Cerebellar nuclear complex (tissue), 1 donor: ENCODE measurements around the gene ABR.

Source experiments
- DNase-seq, 2 experiments: peaks; one replicate each; lab custom pipeline; 2025; lab: John Stamatoyannopoulos, UW

ABR gene

DNA sequence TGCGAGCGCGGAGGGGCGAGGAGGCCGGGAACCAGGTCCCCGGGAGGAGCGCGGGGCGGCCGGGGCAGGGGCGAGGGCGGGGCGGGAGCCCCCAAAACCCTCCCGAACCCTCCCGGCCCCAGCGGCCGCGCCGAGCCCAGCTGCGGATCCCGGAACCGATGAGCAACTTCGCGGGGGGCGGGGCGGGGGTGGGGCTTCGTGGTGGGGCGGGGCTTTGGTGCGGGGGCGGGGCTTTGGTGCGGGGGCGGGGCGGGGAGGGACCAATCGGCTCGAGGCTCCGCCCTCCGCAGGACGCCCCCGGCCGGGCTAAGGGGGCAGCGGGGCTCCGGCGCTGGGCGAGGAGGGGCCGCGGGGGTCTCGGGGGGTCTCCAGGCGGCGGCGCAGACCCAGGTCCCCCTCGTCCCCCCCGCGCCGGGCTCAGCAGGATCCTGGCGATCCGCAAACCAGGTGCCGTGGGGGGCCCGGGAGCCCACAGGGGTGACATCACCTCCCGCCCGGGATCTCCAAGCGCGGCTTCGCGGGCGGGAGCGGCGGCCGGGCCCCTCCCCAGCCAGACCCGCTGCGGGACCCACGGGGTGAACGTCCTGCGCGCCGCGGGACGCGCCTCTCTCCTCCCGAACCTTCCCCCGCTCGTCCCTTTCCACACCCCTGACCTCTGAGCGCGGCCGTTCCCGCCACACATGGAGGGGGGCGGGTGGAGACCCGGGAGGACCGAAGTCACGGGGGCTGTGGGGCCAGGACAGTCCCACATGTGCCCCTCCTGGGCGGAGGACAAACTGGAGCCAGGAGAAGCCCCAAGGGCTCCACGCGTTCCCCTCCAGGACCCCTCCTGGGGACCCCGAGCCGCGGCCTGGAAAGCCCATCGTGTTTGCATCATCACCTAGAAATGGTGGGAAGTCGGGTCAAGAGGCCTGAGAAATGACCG is at the start of gene ABR:
Gene ABR (minus strand): TSS at position 164 of the 925 bp plus-strand sequence. CDS start 254 bp downstream, outside the sequence.
- DNase-seq: no peak

DNA sequence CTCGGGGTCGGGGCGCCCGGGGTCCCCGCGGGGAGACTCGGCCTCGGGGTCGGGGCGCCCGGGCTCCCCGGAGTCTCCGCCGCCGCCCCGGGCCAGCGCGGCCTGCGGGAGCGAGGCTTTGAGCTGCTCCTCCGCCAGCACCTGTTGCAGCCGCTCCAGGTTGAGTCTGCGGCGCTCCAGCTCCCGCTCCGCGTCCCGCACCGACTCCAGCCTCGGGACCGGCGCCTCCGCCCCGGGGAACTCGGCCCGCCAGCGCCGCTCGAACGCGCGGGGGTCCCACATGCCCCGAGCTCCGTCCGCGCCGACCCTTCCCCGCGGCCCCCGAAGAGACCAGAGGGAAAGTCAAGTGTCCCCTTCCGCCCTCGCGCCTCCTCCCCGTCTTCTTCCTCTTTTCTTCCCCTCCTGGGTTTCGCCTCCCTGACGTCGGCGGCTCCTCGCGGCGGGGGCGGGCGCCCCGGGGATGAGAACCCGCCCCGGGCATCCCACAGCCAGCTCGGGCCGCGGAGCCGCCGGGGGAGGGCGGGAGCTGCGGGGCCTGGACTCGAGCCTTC is 49.6 kb upstream of the ABR start:
- DNase-seq: no peak

DNA sequence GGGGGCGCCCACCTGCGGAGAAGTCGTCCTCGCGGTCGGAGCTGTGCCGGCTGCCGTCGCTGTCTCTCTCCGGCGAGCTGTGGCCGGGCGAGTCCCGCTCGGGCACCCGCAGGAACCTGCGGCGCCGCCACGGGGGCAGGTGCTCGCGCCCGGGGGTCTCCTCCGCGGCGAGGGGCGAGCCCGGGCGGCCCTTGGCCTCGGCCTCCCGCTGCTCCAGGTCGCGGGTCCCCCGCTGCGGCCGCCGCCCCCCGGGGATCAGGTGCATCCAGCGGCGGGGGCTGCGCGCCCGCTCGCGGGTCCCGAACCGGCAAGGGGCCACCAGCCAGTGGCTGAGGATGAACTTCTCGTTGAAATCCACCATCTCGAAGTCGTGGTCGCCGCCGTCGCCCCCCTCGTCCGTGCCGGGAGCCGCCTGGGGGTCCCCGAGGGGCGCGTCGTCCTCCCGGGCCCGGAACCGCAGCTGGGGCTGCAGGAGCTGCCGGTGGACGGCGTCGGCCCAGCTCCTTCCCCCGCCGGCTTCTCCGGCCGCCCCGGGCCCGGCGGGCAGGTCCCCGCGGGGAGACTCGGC is 49.1 kb upstream of the ABR start:
- DNase-seq: no peak

DNA sequence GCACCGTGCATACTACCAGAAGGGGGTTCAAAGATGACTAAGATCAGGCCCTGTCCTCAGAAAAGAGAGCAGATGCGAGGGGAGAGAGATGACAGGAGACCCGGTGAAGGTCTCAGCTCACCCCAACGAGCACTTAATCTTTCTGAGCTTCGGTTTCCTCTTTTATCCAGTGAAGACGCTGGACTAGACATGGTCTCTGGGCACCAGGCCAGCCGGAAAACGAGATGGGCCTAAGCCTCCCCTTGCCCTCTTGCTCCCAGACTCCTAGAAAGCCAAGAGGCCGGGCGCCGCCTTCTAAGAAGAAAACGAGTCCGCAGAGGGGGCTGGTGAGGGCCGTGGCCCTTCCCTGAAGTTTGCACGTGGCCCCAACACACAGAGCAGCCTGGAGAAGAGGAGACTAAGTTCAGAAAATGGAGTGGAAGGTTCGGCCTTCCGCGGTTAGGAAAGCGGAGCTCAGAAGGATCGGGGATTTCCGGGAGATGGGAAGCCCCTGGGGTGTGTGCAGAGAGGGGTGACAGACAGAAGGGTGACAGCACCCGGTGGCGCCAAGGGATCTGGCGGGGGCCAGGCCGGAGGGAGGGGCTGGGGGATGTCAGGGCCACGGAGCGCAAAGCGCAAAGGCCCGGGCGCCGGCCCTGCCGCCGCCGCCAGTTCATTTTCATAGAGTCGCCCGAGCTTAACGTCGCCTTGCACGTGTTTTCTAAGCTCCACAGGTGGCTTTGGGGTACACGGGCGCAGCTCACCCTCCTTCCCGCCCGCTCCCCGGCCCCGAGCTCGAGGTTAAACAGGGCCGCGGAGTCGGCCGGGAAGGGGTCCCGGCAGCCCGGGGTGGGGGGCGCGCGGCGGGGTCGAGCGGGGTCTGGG is 48.4 kb upstream of the ABR start:
- DNase-seq: no peak

DNA sequence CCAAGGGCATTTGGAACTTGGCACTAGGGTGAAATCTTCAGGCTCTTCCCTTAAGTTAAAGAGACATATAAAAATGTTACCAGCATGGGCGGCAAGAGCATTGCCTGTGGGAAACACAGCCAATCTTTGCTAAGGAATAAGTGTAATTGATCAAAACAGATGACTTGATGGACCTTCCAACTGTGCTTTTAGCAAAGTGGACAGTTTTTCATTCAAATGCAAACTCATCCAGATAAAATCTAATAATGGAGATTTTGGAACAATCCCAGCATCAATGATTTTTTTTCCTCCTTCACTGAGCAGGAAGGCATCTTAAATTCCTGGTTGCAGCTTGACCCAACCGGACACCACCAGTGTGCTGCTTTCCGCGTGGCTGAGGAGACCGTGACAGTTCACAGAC is 47.6 kb upstream of the ABR start:
- no peak for DNase-seq

DNA sequence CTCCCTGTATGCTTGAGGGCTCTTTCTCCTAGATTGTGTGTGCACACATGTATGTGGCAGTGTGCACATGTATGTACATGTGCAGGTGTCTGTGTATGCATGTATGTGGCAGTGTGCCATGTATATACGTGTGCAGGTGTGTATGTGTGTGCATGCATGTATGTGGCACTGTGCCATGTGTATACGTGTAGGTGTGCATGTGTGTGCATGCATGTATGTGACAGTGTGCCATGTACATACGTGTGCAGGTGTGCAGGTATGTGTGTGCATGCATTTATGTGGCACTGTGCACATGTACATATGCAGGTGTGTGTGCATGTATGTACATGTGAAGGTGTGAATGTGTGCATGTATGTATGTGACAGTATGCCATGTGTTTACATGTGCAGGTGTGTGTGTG is 46.5 kb upstream of the ABR start:
- DNase-seq: no peak

DNA sequence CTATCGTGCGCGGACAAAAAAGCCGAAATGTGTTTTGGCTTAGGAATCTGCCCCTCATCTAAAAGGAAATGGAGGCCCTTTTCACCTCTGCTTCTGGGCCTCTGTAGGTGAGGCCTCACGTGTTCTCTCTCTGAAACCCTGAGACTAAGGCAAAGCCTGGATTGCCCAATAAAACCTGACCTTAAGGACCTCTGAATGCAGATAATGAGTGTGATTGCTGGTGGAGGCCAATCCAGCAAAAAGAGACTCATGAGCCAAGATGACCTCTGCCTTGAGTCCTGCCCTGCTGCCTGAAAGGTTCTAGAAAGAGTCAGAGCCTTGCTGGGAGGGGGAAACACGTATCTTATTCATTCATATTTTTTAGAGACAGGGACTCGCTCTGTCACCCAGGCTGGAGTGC is 44.5 kb upstream of the ABR start:
- no peak for DNase-seq

DNA sequence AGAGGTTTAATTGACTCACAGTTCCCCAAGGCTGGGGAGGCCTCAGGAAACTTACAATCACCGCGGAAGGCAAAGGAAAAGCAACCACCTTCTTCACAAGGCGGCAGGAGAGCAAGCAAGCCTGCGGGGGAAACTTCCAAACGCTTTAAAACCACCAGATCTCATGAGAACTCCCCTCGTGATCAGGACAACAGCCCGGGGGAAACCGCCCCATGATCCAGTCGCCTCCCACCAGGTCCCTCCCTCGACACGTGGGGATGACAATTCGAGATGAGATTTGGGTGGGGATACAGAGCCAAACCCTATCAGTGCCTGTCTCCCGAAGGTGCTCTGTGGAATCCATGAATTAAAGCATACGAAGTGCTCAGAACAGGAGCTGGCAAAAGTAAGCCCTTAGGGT is 43.9 kb upstream of the ABR start:
- no peak for DNase-seq

DNA sequence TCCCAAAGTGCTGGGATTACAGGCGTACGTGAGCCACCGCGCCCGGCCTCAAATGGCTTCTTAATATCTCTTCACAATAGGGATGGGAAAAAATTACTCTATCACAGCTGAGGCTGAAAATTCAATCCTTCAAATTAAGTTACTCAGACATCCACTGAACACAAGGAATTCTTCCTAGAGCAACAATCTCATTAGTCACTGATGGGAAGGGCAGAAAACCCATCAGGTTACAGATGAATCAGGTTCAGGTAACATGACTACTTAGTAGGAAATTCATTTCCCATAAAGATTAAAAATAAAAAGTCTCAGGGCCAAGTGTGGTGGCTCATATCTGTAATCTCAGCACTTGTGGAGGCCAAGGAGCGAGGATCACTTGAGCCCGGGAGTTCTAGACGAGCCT is 42.5 kb upstream of the ABR start:
- no peak for DNase-seq

DNA sequence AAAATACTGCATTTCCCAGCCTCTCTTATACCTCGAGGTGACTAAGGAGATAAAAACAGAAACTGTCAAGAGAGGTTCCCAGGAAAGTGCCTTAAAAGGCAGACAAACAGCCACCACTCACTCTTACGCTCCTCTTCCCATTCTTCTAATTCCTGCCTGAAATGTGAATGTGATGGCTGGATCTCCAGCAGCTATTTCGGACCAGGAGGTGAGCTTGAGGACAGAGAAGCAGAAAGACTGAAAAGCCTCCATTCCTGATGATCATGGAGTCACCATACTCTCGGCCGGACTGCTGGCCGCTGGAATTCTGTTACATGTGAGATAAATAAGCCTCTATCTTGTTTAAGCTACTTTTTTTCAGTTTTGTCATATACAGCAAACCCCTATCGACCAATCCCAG is 41.4 kb upstream of the ABR start:
- no peak for DNase-seq

DNA sequence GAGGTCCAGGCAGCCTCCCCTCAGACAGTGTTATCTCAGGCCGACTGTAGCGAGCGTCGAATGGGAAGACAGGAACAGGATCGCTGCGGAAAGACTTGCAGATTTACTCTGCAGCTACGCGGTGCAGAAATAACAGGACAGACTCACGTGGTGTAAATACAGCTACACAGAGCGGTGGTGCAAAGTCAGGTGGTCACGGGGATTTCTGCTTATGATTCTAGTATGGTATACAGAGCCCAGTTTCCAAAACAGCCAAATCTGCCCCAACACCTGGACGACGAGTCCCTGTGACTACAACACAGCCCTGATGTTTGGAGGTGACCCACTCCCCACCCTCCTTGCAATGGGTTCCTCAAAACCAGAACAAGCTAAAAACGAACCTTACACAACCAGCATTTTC is 40.6 kb upstream of the ABR start:
- no peak for DNase-seq

DNA sequence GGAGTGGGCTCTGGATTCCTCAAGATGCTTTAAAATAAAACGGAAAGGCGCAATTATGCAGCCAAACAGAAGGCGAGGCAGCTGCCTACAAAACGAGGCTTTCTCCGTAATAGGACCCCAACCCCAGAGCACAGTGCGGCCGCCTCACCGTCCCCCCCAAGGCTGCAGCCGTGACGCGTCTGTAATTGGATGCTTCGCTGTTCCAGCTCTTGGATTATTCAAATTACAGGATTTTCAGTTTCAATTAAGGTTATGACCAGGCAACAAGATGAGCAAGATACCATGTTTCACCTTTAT is 37.3 kb upstream of the ABR start:
- no peak for DNase-seq

DNA sequence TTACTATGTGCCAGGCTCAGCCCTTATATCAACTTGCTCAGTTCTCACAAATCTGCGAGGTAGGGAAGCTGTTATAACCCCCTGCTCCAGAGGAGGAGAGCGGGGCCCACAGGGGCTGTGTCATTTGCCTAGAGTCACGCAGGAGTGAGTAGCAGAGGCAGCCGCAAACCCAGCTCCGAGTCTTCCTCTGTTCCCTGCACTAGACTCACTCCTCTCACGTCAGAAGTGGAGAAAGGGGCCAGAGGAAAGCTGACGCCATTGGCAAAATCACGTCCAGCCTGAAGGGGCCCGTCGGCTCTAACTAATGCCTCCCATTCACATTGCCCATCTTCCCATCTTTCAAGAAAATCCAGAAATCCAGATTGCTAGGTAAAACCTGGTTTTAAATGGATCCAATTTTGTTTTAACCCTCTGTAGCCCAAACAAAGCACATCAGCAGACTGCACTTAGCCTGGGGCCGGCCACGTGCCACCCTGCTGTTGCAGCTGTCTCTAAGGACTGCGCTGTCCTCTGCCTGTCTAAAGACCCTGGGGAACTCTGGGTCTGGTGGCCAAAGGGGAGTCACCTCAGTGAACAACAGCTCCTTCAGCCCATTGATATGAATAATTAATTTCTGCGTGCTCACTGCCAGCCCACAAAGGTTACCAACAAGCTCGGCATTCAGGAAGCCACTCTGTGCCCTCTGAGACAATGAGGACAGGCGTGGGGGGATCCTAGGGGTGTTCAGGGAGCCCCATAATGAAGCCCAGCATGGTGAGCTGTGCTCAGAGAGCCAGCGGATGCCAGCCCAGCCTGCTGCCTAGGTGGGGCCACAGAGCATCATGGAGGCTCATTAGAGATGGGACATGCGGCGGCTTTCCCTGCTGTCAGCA is 36.7 kb upstream of the ABR start:
- DNase-seq: no peak

DNA sequence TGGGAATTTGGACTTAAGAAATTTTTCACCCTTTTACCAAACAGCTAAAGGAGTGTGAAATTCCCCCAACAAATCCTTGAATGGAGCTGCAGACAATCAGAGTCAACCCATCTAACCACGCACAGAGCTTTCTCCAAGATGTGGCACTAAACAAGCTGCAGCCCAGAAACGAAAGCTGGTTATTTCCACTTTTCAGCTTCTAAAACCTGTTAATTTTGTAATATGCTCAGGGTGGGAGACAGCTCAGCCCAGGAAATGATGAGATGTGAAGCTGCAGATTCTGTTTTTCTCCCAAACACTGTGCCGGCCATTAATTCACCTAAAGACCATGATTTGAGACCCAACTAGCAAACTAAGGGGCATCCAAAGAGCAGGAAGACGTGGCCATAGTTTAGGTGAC is 33.2 kb upstream of the ABR start:
- DNase-seq: no peak

DNA sequence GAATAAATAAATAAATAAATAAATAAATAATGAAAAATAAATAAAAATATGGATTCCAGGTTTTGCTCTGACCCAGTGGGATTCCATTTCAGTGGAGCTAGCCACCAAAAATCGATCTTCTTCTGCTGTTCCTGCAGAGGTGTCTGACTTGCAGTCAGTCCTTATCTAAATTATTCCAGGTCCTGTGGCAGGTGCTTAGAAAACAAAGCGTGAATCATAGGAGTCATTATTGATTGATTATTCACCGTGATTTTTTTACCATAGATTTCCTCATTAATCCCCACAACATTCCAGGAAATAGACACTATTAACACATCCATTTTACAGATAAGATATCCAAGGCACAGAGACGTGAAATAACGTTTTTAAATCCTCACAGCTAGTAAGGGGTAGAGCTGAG is 31.5 kb upstream of the ABR start:
- no peak for DNase-seq

DNA sequence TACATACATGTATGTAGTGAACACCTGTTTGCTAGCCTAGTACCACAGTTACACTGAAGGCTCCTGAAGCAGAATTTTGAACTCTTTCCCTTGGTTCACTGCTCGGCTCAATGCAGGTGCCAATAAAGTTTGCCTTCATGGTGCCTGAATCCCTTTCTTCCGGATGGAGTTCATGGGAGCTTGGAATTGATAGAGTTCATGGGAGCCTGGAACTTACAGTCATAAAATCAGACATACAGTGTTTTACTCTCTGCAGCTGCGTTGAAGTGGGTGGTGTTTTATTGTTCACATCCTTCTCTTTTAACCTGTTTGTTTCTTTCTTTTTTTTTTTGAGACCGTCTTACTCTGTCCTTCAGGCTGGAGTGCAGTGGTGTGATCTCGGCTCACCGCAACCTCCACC is 29.2 kb upstream of the ABR start:
- no peak for DNase-seq

DNA sequence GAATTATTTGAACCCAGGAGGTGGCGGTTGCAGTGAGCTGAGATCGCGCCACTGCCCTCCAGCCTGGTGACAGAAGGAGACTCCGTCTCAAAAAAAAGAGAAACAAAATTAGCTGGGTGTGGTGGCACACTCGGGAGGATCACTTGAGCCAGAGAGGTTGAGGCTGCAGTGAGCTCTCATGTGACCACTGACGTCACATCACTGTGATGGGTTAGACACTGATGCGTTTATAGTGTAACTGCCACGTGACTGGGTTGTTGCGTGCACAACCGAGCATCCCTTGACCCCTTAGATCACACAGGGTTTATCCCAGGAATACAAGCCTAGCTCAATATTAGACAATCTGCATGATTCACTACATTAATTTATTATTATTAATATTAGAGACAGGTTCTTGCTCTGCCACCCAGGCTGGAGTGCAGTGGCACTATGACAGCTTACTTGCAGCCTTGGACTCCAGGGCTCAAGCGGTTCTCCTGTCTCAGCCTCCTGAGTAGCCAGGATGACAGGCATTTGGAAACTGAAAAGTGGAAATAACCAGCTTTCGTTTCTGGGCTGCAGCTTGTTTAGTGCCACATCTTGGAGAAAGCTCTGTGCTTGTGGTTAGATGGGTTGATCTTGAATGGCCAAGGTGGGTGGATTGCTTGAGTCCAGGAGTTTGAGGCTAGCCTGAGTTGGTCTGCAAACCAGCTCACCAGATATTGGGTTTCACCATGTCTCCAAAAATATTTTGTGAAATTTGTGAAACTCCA is 26.4 kb upstream of the ABR start:
- DNase-seq: no peak

DNA sequence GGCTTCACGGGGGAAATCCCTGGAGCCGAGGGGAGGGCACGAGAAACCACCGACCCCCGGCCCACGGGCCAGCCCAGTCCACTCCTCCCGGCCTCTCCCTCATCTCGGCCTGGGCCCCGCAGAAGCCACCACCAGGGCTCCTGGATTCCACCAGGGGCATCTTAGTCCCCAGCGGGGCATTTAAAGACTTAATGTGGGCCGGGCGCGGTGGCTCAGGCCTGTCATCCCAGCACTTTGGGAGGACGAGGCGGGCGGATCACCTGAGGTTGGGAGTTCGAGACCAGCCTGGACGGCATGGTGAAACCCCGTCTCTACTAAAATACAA is 24.1 kb upstream of the ABR start:
- DNase-seq: no peak

DNA sequence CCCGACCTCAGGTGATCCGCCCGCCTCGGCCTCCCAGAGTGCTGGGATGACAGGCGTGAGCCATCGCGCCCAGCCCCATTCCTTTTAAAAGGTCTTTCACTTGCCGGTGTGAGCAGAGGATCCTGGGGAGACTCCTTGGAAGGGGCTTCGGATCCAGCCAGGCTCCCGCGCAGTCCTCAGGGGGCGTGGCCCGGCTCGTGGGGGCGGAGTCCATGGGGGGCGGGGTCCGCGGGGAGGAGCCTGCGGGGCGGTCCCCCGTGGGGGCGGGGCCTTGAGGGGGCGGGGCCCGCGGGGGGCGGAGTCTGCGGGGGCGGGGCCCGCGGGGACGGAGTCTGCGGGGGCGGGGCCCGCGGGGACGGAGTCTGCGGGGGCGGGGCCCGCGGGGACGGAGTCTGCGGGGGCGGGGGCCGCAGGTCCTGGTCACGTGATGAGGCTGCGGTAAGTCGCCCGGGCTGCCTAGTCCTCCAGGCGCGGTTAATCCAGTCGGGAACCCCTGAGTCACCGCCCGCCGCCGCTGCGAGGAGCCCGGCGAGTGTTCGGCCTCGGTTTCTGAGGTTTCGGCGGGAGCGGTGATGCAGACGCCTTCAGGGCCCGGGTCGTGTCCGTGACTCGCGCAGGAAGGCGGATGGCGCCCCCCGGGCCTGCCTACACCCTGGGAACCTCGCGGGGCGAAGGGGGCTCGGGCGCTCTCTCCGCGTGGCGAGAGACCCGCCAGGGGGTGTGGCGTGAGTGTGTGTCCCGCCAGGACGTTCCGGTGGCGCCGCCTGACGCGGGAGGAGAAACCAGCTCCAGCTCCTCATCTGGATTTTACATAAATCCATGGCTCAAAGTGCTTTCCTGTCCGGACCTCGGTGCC is 23.6 kb upstream of the ABR start:
- no peak for DNase-seq

DNA sequence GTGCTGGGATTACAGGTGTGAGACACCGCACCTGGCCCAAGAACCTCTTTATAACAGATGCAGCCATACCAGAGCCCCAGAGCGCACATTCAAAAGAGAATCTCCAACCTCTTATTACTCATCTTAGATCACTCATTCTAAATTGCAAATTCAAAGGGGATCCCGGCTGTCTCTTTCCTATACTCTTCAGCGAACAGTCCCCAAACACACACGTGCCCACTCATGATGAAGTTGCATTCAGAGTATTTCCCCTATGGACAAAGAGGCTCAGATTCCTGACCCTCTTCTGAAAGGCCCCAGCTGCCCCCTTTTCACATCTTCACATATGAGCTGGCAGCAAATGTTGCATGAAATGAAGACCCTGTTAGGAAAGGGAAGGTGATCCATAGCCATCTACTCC is 22.5 kb upstream of the ABR start:
- no peak for DNase-seq
